Skin epidermis (tissue), 12 donors: ENCODE data around the gene SCG2.
A peak's percentile ranks its signal among the peaks of the same experiment; 100 is the strongest.

ENCODE experiments used
- H3K27ac ChIP-seq, 21 experiments: fragments of 200-600 bp; sonication (generic) in 11 of 21; one replicate each; pipeline ENCODE4 v1.5.0; 2020; ENCODE audit warnings: mild to moderate bottlenecking in 3 of 21, inconsistent platforms in 2 of 21, moderate library complexity in 2 of 21
- H3K4me3 ChIP-seq, 7 experiments: fragments of 200-600 bp; sonication (generic) in 2 of 7; one replicate each; pipeline ENCODE4 v1.5.0; 2020; ENCODE audit warnings: inconsistent platforms in 2 of 7, mild to moderate bottlenecking in 2 of 7, moderate library complexity in 1 of 7

SCG2 gene

GRCh38 chr2:223586261-223586660 lies 15.9 kb downstream of the SCG2 start:
- H3K27ac ChIP-seq: no peak overlapping the region
- no peak overlapping the region for H3K4me3 ChIP-seq

- Histone ChIP-seq H3K27ac (no peak overlapping the region), H3K4me3 (no peak overlapping the region)
Observed at GRCh38 chr2:223585666-223586065, 16.5 kb downstream of the SCG2 start.

GRCh38 chr2:223582001-223582400 lies 20.2 kb downstream of the SCG2 start:
- Histone ChIP-seq H3K4me3 (no peak overlapping the region), H3K27ac (no peak overlapping the region)

GRCh38 chr2:223580951-223581350 lies 21.2 kb downstream of the SCG2 start:
- Histone ChIP-seq H3K4me3 (no peak overlapping the region), H3K27ac (peak overlapping the region in 1 of 21 experiments; percentile 42)

GRCh38 chr2:223578846-223579245 lies 23.3 kb downstream of the SCG2 start:
- no peak overlapping the region for H3K4me3 ChIP-seq
- H3K27ac ChIP-seq: no peak overlapping the region

GRCh38 chr2:223576873-223577272 lies 25.3 kb downstream of the SCG2 start:
- peak overlapping the region in 4 of 21 experiments; percentile 7 to 66 (median 20) for H3K27ac ChIP-seq
- H3K4me3 ChIP-seq: no peak overlapping the region

- no peak overlapping the region for H3K4me3 ChIP-seq
- no peak overlapping the region for H3K27ac ChIP-seq
Observed at GRCh38 chr2:223570784-223571183, 31.4 kb downstream of the SCG2 start.

GRCh38 chr2:223566396-223566795 lies 35.8 kb downstream of the SCG2 start:
- Histone ChIP-seq H3K4me3 (no peak overlapping the region), H3K27ac (no peak overlapping the region)

GRCh38 chr2:223563462-223563861 lies 38.7 kb downstream of the SCG2 start:
- H3K4me3 ChIP-seq: no peak overlapping the region
- no peak overlapping the region for H3K27ac ChIP-seq

- Histone ChIP-seq H3K4me3 (no peak overlapping the region), H3K27ac (no peak overlapping the region)
Observed at GRCh38 chr2:223562078-223562477, 40.1 kb downstream of the SCG2 start.

GRCh38 chr2:223560749-223561435 lies 41.3 kb downstream of the SCG2 start:
- no peak overlapping the region for H3K4me3 ChIP-seq
- H3K27ac ChIP-seq: no peak overlapping the region

- H3K27ac ChIP-seq: no peak overlapping the region
- H3K4me3 ChIP-seq: no peak overlapping the region
Observed at GRCh38 chr2:223558970-223559369, 43.2 kb downstream of the SCG2 start.

- no peak overlapping the region for H3K4me3 ChIP-seq
- H3K27ac ChIP-seq: no peak overlapping the region
Observed at GRCh38 chr2:223554923-223555322, 47.2 kb downstream of the SCG2 start.

- Histone ChIP-seq H3K4me3 (no peak overlapping the region), H3K27ac (no peak overlapping the region)
Observed at GRCh38 chr2:223549215-223549614, 52.9 kb downstream of the SCG2 start.

- Histone ChIP-seq H3K27ac (no peak overlapping the region), H3K4me3 (no peak overlapping the region)
Observed at GRCh38 chr2:223548194-223548593, 54.0 kb downstream of the SCG2 start.
